Natural killer cell treated with Interleukin-12 subunit alpha and Interleukin-12 subunit beta and Interleukin-15 and Interleukin-18, amount 100 ng/mL, for 72 hours (primary cell): ENCODE data around the gene RELB. TPM values are rescaled to one million over a fixed set of nuclear protein-coding genes. Genes with fewer than 3 reads are reported as not detected.

Experiments used
- ATAC-seq, 2 donors: fragments of 150-1000 bp; cut with Tn5 transposase in 1 of 2; sonication (Bioruptor Pico), chemical (Tn5 transposase) in 1 of 2; 2 replicates each; pipeline ENCODE4 v1.10.0; 2021
- DNase-seq: peaks from one replicate; pipeline ENCODE4 v3.0.0; 2022; ENCODE audit warnings: low spot score
- H3K27ac Mint-ChIP-seq, 2 donors: 1 replicate in 1 of 2; 2 replicates in 1 of 2; pipeline ENCODE4 v1.8.0; 2022; ENCODE audit warnings: mixed read lengths in 2 of 2, mild to moderate bottlenecking in 1 of 2, moderate library complexity in 1 of 2
- H3K27me3 Mint-ChIP-seq, 2 donors: 1 replicate in 1 of 2; 2 replicates in 1 of 2; pipeline ENCODE4 v1.8.0; 2022; ENCODE audit warnings: mixed read lengths in 2 of 2
- H3K36me3 Mint-ChIP-seq: one replicate; pipeline ENCODE4 v1.8.0; 2022; ENCODE audit warnings: mixed read lengths
- H3K4me1 Mint-ChIP-seq, 2 donors: 1 replicate in 1 of 2; 2 replicates in 1 of 2; pipeline ENCODE4 v1.8.0; 2022; ENCODE audit warnings: low read depth in 2 of 2, mixed read lengths in 2 of 2, mild to moderate bottlenecking in 1 of 2
- H3K4me3 Mint-ChIP-seq: one replicate; pipeline ENCODE4 v1.8.0; 2022; ENCODE audit warnings: mixed read lengths
- H3K9me3 Mint-ChIP-seq: 2 replicates; pipeline ENCODE4 v1.8.0; 2022; ENCODE audit warnings: mixed read lengths
- total RNA-seq, 2 donors: library from RNA; stranded (reverse); gene quantifications; one replicate each; pipeline ENCODE4 v1.2.3, GENCODE V29; 2022

RELB gene
- total RNA-seq: 10 to 100 TPM; 47.0 to 81.6 TPM

- H3K27ac Mint-ChIP-seq: peak within 1 kb of the TSS; percentile 87 to 89
- H3K4me3 Mint-ChIP-seq: peak within 1 kb of the TSS; percentile 89
- no peaks in the 10 kb centered on the region for H3K36me3 Mint-ChIP-seq
- DNase-seq: peak; percentile 96
- no peaks in the 10 kb centered on the region for H3K9me3 Mint-ChIP-seq
- H3K27me3 Mint-ChIP-seq: no peaks in the 10 kb centered on the region
- H3K4me1 Mint-ChIP-seq: peaks cover 16 to 20% of the 10 kb centered on the region in 2 donors
- peak; percentile 83 to 87 for ATAC-seq
Observed at GRCh38 chr19:45001087-45001739, at the start of gene RELB. TSS of gene RELB (plus strand) at chr19:45001464. CDS start at chr19:45001580, 116 bp downstream.

- H3K27me3 Mint-ChIP-seq: no peaks in the 10 kb centered on the region
- DNase-seq (no peak), ATAC-seq (no peak)
- H3K27ac Mint-ChIP-seq: peak overlapping the region; percentile 96
- H3K4me3 Mint-ChIP-seq: peak overlapping the region; percentile 97
- no peaks in the 10 kb centered on the region for H3K36me3 Mint-ChIP-seq
- H3K9me3 Mint-ChIP-seq: no peaks in the 10 kb centered on the region
- peaks cover 36 to 41% of the 10 kb centered on the region in 2 donors for H3K4me1 Mint-ChIP-seq
Observed at GRCh38 chr19:44954278-44954648, 47.0 kb upstream of the RELB start.

- DNase-seq (peak; percentile 98), ATAC-seq (peak; percentile 96 to 98)
- Mint-ChIP-seq H3K36me3 (no peaks in the 10 kb centered on the region), H3K4me1 (peaks cover 41 to 46% of the 10 kb centered on the region in 2 donors), H3K27ac (peak within 1 kb of the TSS; percentile 96), H3K9me3 (no peaks in the 10 kb centered on the region), H3K4me3 (peak within 1 kb of the TSS; percentile 97), H3K27me3 (no peaks in the 10 kb centered on the region)
Observed at GRCh38 chr19:44954649-44955504, 46.4 kb upstream of the RELB start, which contains the start of gene CLPTM1. TSS of gene CLPTM1 (plus strand) at chr19:44955380. CDS start at chr19:44955396, 16 bp downstream.

GRCh38 chr19:44955505-44956439 is 45.5 kb upstream of the RELB start:
- H3K4me1 Mint-ChIP-seq: peaks cover 49 to 53% of the 10 kb centered on the region in 2 donors
- DNase-seq (no peak), ATAC-seq (no peak)
- H3K27ac Mint-ChIP-seq: peak overlapping the region; percentile 96
- no peaks in the 10 kb centered on the region for H3K27me3 Mint-ChIP-seq
- no peaks in the 10 kb centered on the region for H3K36me3 Mint-ChIP-seq
- H3K9me3 Mint-ChIP-seq: no peaks in the 10 kb centered on the region
- H3K4me3 Mint-ChIP-seq: peak overlapping the region; percentile 89

- H3K36me3 Mint-ChIP-seq: no peaks in the 10 kb centered on the region
- peak overlapping the region; percentile 96 for H3K27ac Mint-ChIP-seq
- peak overlapping the region; percentile 89 for H3K4me3 Mint-ChIP-seq
- no peak for DNase-seq
- ATAC-seq: no peak
- H3K27me3 Mint-ChIP-seq: no peaks in the 10 kb centered on the region
- H3K4me1 Mint-ChIP-seq: peaks cover 49 to 53% of the 10 kb centered on the region in 2 donors
- no peaks in the 10 kb centered on the region for H3K9me3 Mint-ChIP-seq
Observed at GRCh38 chr19:44957526-44957925, 43.7 kb upstream of the RELB start.

- Mint-ChIP-seq H3K27me3 (no peaks in the 10 kb centered on the region), H3K36me3 (no peaks in the 10 kb centered on the region), H3K4me1 (peaks cover 49 to 53% of the 10 kb centered on the region in 2 donors), H3K9me3 (no peaks in the 10 kb centered on the region), H3K27ac (peak overlapping the region in 1 of 2 donors; percentile 96), H3K4me3 (no peak overlapping the region)
- ATAC-seq (no peak), DNase-seq (no peak)
Observed at GRCh38 chr19:44958090-44958489, 43.2 kb upstream of the RELB start.

- H3K36me3 Mint-ChIP-seq: no peaks in the 10 kb centered on the region
Observed at GRCh38 chr19:44959691-44960090, 41.6 kb upstream of the RELB start.

GRCh38 chr19:44960906-44961728 is 40.1 kb upstream of the RELB start:
- Mint-ChIP-seq H3K4me3 (no peak overlapping the region), H3K4me1 (peaks cover 32 to 33% of the 10 kb centered on the region in 2 donors), H3K27ac (peak overlapping the region in 1 of 2 donors; percentile 47), H3K27me3 (no peaks in the 10 kb centered on the region), H3K9me3 (no peaks in the 10 kb centered on the region), H3K36me3 (no peaks in the 10 kb centered on the region)
- no peak for DNase-seq
- ATAC-seq: no peak

More at GRCh38 chr19:44959691-44960090, 41.6 kb upstream of the RELB start:
- DNase-seq: no peak
- Mint-ChIP-seq H3K27me3 (no peaks in the 10 kb centered on the region), H3K4me3 (no peak overlapping the region), H3K4me1 (peaks cover 41 to 43% of the 10 kb centered on the region in 2 donors), H3K27ac (peak overlapping the region; percentile 26 to 47), H3K9me3 (no peaks in the 10 kb centered on the region)
- no peak for ATAC-seq

GRCh38 chr19:44961821-44962220 is 39.4 kb upstream of the RELB start:
- ATAC-seq: no peak
- Mint-ChIP-seq H3K9me3 (no peaks in the 10 kb centered on the region), H3K27ac (peak overlapping the region in 1 of 2 donors; percentile 10), H3K27me3 (no peaks in the 10 kb centered on the region), H3K36me3 (no peaks in the 10 kb centered on the region), H3K4me1 (peaks cover 26% of the 10 kb centered on the region in 2 donors), H3K4me3 (no peak overlapping the region)
- no peak for DNase-seq

- no peak for ATAC-seq
- peak overlapping the region in 1 of 2 donors; percentile 21 for H3K27ac Mint-ChIP-seq
- H3K4me3 Mint-ChIP-seq: no peak overlapping the region
- no peak for DNase-seq
- no peaks in the 10 kb centered on the region for H3K27me3 Mint-ChIP-seq
- H3K9me3 Mint-ChIP-seq: no peaks in the 10 kb centered on the region
- H3K4me1 Mint-ChIP-seq: peaks cover 4 to 6% of the 10 kb centered on the region in 2 donors
- peaks cover 7% of the 10 kb centered on the region for H3K36me3 Mint-ChIP-seq
Observed at GRCh38 chr19:44968118-44968517, 33.1 kb upstream of the RELB start.

- Mint-ChIP-seq H3K4me1 (peaks cover 4 to 6% of the 10 kb centered on the region in 2 donors), H3K27me3 (no peaks in the 10 kb centered on the region), H3K9me3 (no peaks in the 10 kb centered on the region), H3K27ac (peak overlapping the region in 1 of 2 donors; percentile 21), H3K4me3 (no peak overlapping the region), H3K36me3 (peaks cover 7% of the 10 kb centered on the region)
- ATAC-seq (peak in 1 of 2 donors; percentile 20), DNase-seq (no peak)
Observed at GRCh38 chr19:44968670-44969069, 32.6 kb upstream of the RELB start.

GRCh38 chr19:44969437-44969836 is 31.8 kb upstream of the RELB start:
- peaks cover 7% of the 10 kb centered on the region for H3K36me3 Mint-ChIP-seq
- no peaks in the 10 kb centered on the region for H3K9me3 Mint-ChIP-seq
- H3K27ac Mint-ChIP-seq: no peak overlapping the region
- ATAC-seq (no peak), DNase-seq (no peak)
- H3K27me3 Mint-ChIP-seq: no peaks in the 10 kb centered on the region
- peaks cover 4 to 6% of the 10 kb centered on the region in 2 donors for H3K4me1 Mint-ChIP-seq
- no peak overlapping the region for H3K4me3 Mint-ChIP-seq
